Measurements from ENCODE around the gene SRP68. TPM values are rescaled to one million over a fixed set of nuclear protein-coding genes. Genes with fewer than 3 reads are reported as not detected.
"Not testable (repeated sequence)": the region's sequence is repeated elsewhere in the genome, so short reads cannot be mapped to it uniquely, and the experiment has no call there.

SRP68 gene
- total RNA-seq, 1 donor = 32.3 TPM

GRCh38 chr17:76079956-76080767 lies 7.8 kb upstream of the SRP68 start:
- H3K4me3 ChIP-seq (ENCODE audit: low read depth, low read length) = no peak overlapping the region
- no peak for DNase-seq (ENCODE audit: low read depth)
- TF ChIP-seq, protein P1, sequence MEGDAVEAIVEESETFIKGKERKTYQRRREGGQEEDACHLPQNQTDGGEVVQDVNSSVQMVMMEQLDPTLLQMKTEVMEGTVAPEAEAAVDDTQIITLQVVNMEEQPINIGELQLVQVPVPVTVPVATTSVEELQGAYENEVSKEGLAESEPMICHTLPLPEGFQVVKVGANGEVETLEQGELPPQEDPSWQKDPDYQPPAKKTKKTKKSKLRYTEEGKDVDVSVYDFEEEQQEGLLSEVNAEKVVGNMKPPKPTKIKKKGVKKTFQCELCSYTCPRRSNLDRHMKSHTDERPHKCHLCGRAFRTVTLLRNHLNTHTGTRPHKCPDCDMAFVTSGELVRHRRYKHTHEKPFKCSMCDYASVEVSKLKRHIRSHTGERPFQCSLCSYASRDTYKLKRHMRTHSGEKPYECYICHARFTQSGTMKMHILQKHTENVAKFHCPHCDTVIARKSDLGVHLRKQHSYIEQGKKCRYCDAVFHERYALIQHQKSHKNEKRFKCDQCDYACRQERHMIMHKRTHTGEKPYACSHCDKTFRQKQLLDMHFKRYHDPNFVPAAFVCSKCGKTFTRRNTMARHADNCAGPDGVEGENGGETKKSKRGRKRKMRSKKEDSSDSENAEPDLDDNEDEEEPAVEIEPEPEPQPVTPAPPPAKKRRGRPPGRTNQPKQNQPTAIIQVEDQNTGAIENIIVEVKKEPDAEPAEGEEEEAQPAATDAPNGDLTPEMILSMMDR (IDR thresholded peaks at IDR 0.05; ENCODE audit: insufficient read depth, low read length) = peak; percentile 14

- no peak overlapping the region for H3K4me3 ChIP-seq (ENCODE audit: low read depth, low read length)
- DNase-seq (ENCODE audit: low read depth) = no peak
- TF ChIP-seq, protein P1 (IDR thresholded peaks at IDR 0.05; ENCODE audit: insufficient read depth, low read length) = no peak
Observed at GRCh38 chr17:76079535-76079955, 7.2 kb upstream of the SRP68 start.

DNA sequence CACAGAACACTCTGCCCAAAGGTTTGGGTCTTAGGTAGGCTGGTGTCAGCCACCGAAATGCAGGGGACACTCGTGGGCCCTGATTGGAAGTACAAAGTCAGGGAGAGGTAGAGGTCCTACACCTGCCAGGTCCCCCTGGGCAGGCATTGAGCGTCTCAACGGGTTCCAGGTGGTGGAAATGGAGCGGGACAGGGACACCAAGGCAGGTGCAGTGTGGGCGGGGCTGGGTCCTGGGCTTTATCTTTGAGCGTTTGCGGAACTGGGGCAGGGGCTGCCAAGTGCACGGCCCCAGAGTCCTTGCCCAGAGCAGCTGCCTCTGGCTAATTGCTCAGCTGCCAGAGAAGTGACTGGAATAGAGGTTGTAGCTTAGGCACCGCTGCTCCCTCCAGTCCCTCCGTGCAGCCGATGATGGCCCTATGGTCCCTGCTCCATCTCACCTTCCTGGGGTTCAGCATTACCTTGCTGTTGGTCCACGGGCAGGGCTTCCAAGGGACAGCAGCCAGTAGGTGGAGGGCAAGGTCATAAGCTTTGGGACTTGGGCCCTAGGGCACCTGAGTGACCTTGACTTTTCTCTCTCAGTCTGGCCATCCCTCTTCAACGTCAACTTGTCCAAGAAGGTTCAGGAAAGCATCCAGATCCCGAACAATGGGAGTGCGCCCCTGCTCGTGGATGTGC lies 6.7 kb upstream of the SRP68 start, which contains the start of gene ZACN:
TSS of gene ZACN (plus strand) at position 323 of the 675 bp plus-strand sequence. CDS start at position 406, 83 bp downstream.
- TF ChIP-seq, protein P1 (IDR thresholded peaks at IDR 0.05; ENCODE audit: insufficient read depth, low read length) = no peak
- DNase-seq (ENCODE audit: low read depth) = no peak
- no peak within 1 kb of the TSS for H3K4me3 ChIP-seq (ENCODE audit: low read depth, low read length)

- not testable (repeated sequence) for DNase-seq (ENCODE audit: low read depth); H3K4me3 ChIP-seq (ENCODE audit: low read depth, low read length)
Observed at GRCh38 chr17:76078370-76078769, 6.1 kb upstream of the SRP68 start.

DNA sequence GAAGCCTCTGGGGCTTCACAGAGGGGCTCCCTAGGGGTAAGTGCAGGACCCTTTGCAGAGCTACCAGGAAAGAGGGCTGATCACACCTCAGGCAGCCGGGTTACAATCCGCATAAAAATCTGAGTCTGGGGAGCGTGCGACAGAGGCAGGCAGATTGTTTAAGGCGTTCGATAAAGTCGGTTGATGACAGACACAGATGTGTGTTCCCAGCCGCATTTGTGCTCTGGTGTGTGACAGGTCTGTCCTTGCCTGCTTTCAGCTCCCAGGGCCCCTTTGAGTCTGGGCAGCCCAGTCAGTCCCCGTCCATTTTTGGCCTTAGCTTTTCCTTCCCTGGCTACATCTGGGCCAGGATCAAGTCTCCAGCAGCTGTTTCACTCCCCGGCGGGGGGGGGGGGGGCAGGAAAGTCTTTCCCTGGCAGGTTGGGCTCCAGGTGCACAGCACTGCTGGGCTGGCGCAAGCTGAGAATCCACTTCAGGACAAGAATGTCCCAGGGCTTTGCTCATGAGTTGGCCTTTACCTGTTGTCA lies 5.3 kb upstream of the SRP68 start:
- TF ChIP-seq, protein P1 (IDR thresholded peaks at IDR 0.05; ENCODE audit: insufficient read depth, low read length) = no peak
- DNase-seq (ENCODE audit: low read depth) = no peak
- H3K4me3 ChIP-seq (ENCODE audit: low read depth, low read length) = no peak overlapping the region

- DNase-seq (ENCODE audit: low read depth) = no peak
- TF ChIP-seq, protein P1 (IDR thresholded peaks at IDR 0.05; ENCODE audit: insufficient read depth, low read length) = no peak
- no peak overlapping the region for H3K4me3 ChIP-seq (ENCODE audit: low read depth, low read length)
Observed at GRCh38 chr17:76076765-76077583, 4.7 kb upstream of the SRP68 start.

Measured in fibroblast of the aortic adventitia (primary cell).